ENCODE data around the gene VSX1. TPM values are rescaled to one million over a fixed set of nuclear protein-coding genes. Genes with fewer than 3 reads are reported as not detected.

VSX1 gene
- total and polyA plus RNA-seq, 4 donors, result 0.03 to 0.08 TPM; not detected in 2

DNA sequence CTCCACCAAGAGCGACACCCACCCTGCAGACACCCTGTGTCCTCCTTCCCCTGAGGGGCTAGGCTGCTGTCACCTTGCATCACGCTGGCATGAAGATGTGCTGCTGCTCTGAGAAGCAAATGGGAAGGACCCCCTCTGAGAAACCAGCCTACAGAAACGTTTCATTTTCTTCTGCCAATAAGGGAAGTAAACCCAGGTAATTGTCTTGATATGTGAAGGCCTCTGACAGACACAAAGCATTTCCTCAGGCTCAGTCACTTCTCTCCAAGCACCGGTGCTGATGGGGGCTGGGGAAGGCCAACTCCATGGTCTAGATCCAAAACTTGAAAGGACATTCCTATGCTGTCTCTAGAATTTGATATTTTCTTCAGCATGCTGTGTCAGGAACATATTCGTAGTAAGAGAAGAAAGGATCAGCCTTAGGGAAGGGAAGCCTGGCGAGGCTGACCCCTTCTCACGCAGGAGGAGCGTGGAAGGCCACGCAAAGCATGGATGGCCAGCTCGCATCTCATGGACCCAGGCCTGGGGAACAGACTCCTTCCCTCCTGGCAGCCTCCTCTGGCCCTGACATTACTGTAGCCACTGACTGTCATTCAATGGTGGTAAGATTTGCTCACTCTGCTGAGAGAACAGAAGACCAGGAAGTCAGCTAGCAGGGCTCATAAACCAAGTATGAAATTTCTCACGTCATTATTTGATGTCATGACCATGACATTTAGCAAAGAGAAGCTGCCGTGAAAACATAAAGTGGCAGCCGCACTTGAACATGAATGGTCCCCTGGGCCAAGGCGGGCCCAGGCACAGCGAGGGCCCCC is 44.4 kb downstream of the VSX1 start:
- no peak overlapping the region for H3K9ac ChIP-seq (ENCODE audit: low read depth in 1 of 2, low read length in 2 of 2)
- no peak for TF ChIP-seq SP1 (IDR thresholded peaks at IDR 0.05)
- no peak for TF ChIP-seq HNF4G (IDR thresholded peaks at IDR 0.05)
- TF ChIP-seq GABPA (IDR thresholded peaks at IDR 0.05 in 1 of 2, conservative IDR thresholded peaks at IDR 0.05 in 1 of 2), result no peak
- no peak for TF ChIP-seq YY1 (IDR thresholded peaks at IDR 0.05)
- no peak for TF ChIP-seq RXRA (IDR thresholded peaks at IDR 0.05)
- TF ChIP-seq TAF1 (conservative IDR thresholded peaks at IDR 0.05), result no peak
- TF ChIP-seq, protein P1, sequence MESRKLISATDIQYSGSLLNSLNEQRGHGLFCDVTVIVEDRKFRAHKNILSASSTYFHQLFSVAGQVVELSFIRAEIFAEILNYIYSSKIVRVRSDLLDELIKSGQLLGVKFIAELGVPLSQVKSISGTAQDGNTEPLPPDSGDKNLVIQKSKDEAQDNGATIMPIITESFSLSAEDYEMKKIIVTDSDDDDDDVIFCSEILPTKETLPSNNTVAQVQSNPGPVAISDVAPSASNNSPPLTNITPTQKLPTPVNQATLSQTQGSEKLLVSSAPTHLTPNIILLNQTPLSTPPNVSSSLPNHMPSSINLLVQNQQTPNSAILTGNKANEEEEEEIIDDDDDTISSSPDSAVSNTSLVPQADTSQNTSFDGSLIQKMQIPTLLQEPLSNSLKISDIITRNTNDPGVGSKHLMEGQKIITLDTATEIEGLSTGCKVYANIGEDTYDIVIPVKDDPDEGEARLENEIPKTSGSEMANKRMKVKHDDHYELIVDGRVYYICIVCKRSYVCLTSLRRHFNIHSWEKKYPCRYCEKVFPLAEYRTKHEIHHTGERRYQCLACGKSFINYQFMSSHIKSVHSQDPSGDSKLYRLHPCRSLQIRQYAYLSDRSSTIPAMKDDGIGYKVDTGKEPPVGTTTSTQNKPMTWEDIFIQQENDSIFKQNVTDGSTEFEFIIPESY (IDR thresholded peaks at IDR 0.05), result no peak
- TF ChIP-seq, protein P2, sequence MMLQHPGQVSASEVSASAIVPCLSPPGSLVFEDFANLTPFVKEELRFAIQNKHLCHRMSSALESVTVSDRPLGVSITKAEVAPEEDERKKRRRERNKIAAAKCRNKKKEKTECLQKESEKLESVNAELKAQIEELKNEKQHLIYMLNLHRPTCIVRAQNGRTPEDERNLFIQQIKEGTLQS (IDR thresholded peaks at IDR 0.05), result no peak
- TF ChIP-seq, protein P3, sequence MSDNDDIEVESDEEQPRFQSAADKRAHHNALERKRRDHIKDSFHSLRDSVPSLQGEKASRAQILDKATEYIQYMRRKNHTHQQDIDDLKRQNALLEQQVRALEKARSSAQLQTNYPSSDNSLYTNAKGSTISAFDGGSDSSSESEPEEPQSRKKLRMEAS (IDR thresholded peaks at IDR 0.05), result no peak
- no peak for TF ChIP-seq NR2F2 (IDR thresholded peaks at IDR 0.05)
- 83% methylated on average over 15 of the region's 15 CpGs for WGBS
- H3K27ac ChIP-seq (ENCODE audit: low read depth in 1 of 2, low read length in 2 of 2), result no peak overlapping the region
- no peak for DNase-seq (ENCODE audit: low spot score)
- H3K4me1 ChIP-seq (ENCODE audit: control insufficient read depth in 4 of 4, insufficient read depth in 4 of 4, low read length in 3 of 4), result peaks cover 10 to 52% (median 36%) of the 10 kb centered on the region in 4 donors
- no peaks in the 10 kb centered on the region for H3K36me3 ChIP-seq (ENCODE audit: control insufficient read depth in 4 of 4, insufficient read depth in 3 of 4, low read depth in 1 of 4, low read length in 3 of 4)
- H3K9me3 ChIP-seq (ENCODE audit: control insufficient read depth in 4 of 4, low read length in 3 of 4), result no peaks in the 10 kb centered on the region
- H3K27me3 ChIP-seq (ENCODE audit: control insufficient read depth in 4 of 4, insufficient read depth in 4 of 4, low read length in 3 of 4), result no peaks in the 10 kb centered on the region
- H3K4me3 ChIP-seq (ENCODE audit: low read depth in 1 of 3, low read length in 3 of 3), result no peak overlapping the region

DNA sequence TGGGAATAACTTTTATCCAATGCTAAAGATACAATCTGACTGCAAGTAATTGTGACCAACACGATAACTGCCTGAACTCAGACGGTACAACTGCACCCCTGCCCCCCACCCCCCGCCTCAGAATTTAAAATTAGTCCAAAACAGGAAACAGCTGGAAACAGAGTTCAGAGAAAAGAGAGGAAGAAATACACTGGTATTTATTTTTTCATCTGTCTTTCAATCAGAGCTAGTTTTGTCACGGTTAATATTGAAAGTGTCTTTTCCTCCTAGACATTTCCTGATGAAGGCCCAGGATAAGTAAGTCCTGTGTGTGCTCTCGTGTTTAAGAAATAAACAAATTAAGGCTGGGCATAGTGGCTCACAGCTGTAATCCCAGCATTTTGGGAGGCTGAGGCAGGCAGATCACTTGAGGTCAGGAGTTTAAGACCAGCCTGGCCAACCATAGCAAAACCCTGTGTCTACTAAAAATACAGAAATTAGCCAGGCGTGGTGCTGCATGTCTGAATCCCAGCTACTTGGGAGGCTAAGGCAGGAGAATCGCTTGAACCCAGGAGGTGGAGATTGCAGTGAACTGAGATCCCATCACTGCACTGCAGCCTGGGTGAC is 45.5 kb downstream of the VSX1 start:
- Histone ChIP-seq H3K4me1 (ENCODE audit: control insufficient read depth in 4 of 4, insufficient read depth in 4 of 4, low read length in 3 of 4) (peaks cover 10 to 43% (median 29%) of the 10 kb centered on the region in 4 donors), H3K4me3 (ENCODE audit: low read depth in 1 of 3, low read length in 3 of 3) (no peak overlapping the region), H3K36me3 (ENCODE audit: control insufficient read depth in 4 of 4, insufficient read depth in 3 of 4, low read depth in 1 of 4, low read length in 3 of 4) (no peaks in the 10 kb centered on the region), H3K9ac (ENCODE audit: low read depth in 1 of 2, low read length in 2 of 2) (no peak overlapping the region), H3K27ac (ENCODE audit: low read depth in 1 of 2, low read length in 2 of 2) (no peak overlapping the region), H3K27me3 (ENCODE audit: control insufficient read depth in 4 of 4, insufficient read depth in 4 of 4, low read length in 3 of 4) (no peaks in the 10 kb centered on the region), H3K9me3 (ENCODE audit: control insufficient read depth in 4 of 4, low read length in 3 of 4) (no peaks in the 10 kb centered on the region)
- DNase-seq (ENCODE audit: low spot score), result no peak
- WGBS, result 66% methylated on average over 7 of the region's 7 CpGs
- TF ChIP-seq JUND (IDR thresholded peaks at IDR 0.05), result no peak

DNA sequence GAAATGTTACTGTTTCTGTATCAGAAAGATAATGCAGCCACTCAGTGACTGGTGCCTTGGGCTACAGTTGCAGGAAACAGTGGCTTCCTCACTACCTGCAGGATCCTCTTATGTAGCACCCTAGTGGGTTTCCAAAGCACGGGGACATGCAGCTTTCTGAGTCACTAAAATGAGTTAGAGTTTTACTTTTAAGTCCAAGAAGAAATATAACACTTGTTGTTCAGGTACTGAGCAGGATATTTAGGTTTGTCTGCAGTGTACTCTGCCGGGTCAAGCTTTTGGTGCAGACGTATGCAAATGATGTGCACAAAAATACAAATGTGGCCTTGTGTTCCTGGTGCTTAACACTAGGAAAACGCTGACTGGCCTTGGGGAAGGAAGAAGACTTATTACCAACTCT is 46.0 kb downstream of the VSX1 start:
- Histone ChIP-seq H3K27ac (ENCODE audit: low read depth in 1 of 2, low read length in 2 of 2) (no peak overlapping the region), H3K9me3 (ENCODE audit: control insufficient read depth in 4 of 4, low read length in 3 of 4) (no peaks in the 10 kb centered on the region), H3K4me1 (ENCODE audit: control insufficient read depth in 4 of 4, insufficient read depth in 4 of 4, low read length in 3 of 4) (peaks cover 10 to 40% (median 26%) of the 10 kb centered on the region in 4 donors), H3K36me3 (ENCODE audit: control insufficient read depth in 4 of 4, insufficient read depth in 3 of 4, low read depth in 1 of 4, low read length in 3 of 4) (no peaks in the 10 kb centered on the region), H3K27me3 (ENCODE audit: control insufficient read depth in 4 of 4, insufficient read depth in 4 of 4, low read length in 3 of 4) (no peaks in the 10 kb centered on the region), H3K4me3 (ENCODE audit: low read depth in 1 of 3, low read length in 3 of 3) (no peak overlapping the region), H3K9ac (ENCODE audit: low read depth in 1 of 2, low read length in 2 of 2) (no peak overlapping the region)
- no peak for TF ChIP-seq RAD21 (IDR thresholded peaks at IDR 0.05)
- TF ChIP-seq JUND (IDR thresholded peaks at IDR 0.05), result no peak
- no peak for TF ChIP-seq RXRA (IDR thresholded peaks at IDR 0.05)
- no peak for TF ChIP-seq NR2F2 (IDR thresholded peaks at IDR 0.05)
- TF ChIP-seq EGR1 (IDR thresholded peaks at IDR 0.05; ENCODE audit: low read depth in 2 of 2), result no peak
- TF ChIP-seq HNF4A (conservative IDR thresholded peaks at IDR 0.05), result no peak
- TF ChIP-seq, protein P1 (IDR thresholded peaks at IDR 0.05), result no peak
- no peak for DNase-seq (ENCODE audit: low spot score)
- WGBS, result 64% methylated on average over 4 of the region's 4 CpGs
